HL-60 (cell line): ENCODE data around the gene RDH8.

ENCODE experiments used
- DNase-seq, 2 experiments: peaks; one replicate each; pipeline ENCODE4 v3.0.0-alpha.2; 2010 to 2020; ENCODE audit warnings: low read depth in 1 of 2, low spot score in 1 of 2
- H3K27ac ChIP-seq: fragments of 250-450 bp; sonication (Bioruptor Pico); replicated peaks from 2 replicates; pipeline ENCODE4 v1.5.1; 2020; ENCODE audit warnings: mild to moderate bottlenecking, moderate library complexity
- H3K27me3 ChIP-seq: fragments of 250-450 bp; sonication (Bioruptor Pico); 2 replicates; pipeline ENCODE4 v1.5.1; 2021; ENCODE audit warnings: mild to moderate bottlenecking, moderate library complexity; ENCODE audit not compliant: insufficient read depth, poor library complexity, severe bottlenecking
- H3K4me3 ChIP-seq: replicated peaks from 2 replicates; pipeline ENCODE4 v1.5.1; 2011; ENCODE audit warnings: mild to moderate bottlenecking, control low read depth, low read length; ENCODE audit not compliant: insufficient read depth
- CTCF ChIP-seq: IDR thresholded peaks from one replicate; pipeline ENCODE4 v1.5.1; 2011; ENCODE audit warnings: low read length, control low read depth, inconsistent platforms; ENCODE audit not compliant: insufficient read depth
- GABPA ChIP-seq: IDR thresholded peaks from 2 replicates; pipeline ENCODE4 v1.6.1; 2012; ENCODE audit warnings: low read depth
- POLR2AphosphoS5 ChIP-seq: IDR thresholded peaks from 2 replicates; pipeline ENCODE4 v1.6.1; 2012; ENCODE audit warnings: low read depth
- REST ChIP-seq: IDR thresholded peaks from 2 replicates; pipeline ENCODE4 v1.6.1; 2012; ENCODE audit warnings: low read depth; ENCODE audit not compliant: insufficient replicate concordance
- SPI1 ChIP-seq: IDR thresholded peaks from 2 replicates; pipeline ENCODE4 v1.6.1; 2012; ENCODE audit warnings: low read depth, mild to moderate bottlenecking, borderline replicate concordance

Gene RDH8

GRCh38 chr19:9995084-9995483 is 18.2 kb upstream of the RDH8 start:
- Histone ChIP-seq H3K27me3 (no peaks in the 10 kb centered on the region), H3K4me3 (no peak overlapping the region), H3K27ac (no peak overlapping the region)
- no peak for DNase-seq
- TF ChIP-seq REST, result no peak
- no peak for TF ChIP-seq POLR2AphosphoS5
- no peak for TF ChIP-seq SPI1

GRCh38 chr19:9995999-9996398 is 17.3 kb upstream of the RDH8 start:
- DNase-seq, result no peak
- H3K27me3 ChIP-seq, result no peaks in the 10 kb centered on the region
- TF ChIP-seq GABPA, result no peak
- no peak for TF ChIP-seq CTCF
- H3K4me3 ChIP-seq, result no peak overlapping the region
- no peak overlapping the region for H3K27ac ChIP-seq

- Histone ChIP-seq H3K27ac (no peak overlapping the region), H3K4me3 (no peak overlapping the region), H3K27me3 (no peaks in the 10 kb centered on the region)
- TF ChIP-seq CTCF (no peak), POLR2AphosphoS5 (no peak), GABPA (no peak), SPI1 (no peak), REST (no peak)
- DNase-seq, result no peak
These were observed 16.7 kb upstream of the RDH8 start for GRCh38 chr19:9996541-9996940.

GRCh38 chr19:10000171-10000826 is 13.0 kb upstream of the RDH8 start:
- DNase-seq, result peak; percentile 16 to 51
- no peak overlapping the region for H3K27ac ChIP-seq
- peak; percentile 65 for TF ChIP-seq CTCF
- TF ChIP-seq GABPA, result no peak
- TF ChIP-seq SPI1, result no peak
- no peak for TF ChIP-seq POLR2AphosphoS5

More at GRCh38 chr19:10000171-10000826, 13.0 kb upstream of the RDH8 start:
- no peaks in the 10 kb centered on the region for H3K27me3 ChIP-seq
- no peak overlapping the region for H3K4me3 ChIP-seq
